Renal cortex interstitium (tissue), 11 donors: Measurements from ENCODE around the gene FMOD. TPM values are rescaled to one million over a fixed set of nuclear protein-coding genes. Genes with fewer than 3 reads are reported as not detected.

Source experiments
- DNase-seq, 11 donors: peaks; one replicate each; pipeline ENCODE4 v3.0.0-alpha.2; 2013; ENCODE audit warnings: low read depth in 9 of 11, low spot score in 4 of 11; ENCODE audit errors: extremely low read depth in 1 of 11
- polyA plus RNA-seq, 3 donors: library from polyadenylated mRNA; unstranded; fragments of 120-200 nt; gene quantifications; one replicate each; pipeline ENCODE4 v1.2.1, GENCODE V29; 2013; ENCODE audit not compliant: insufficient read length in 3 of 3

Gene FMOD
- polyA plus RNA-seq, 3 donors: 40.0 to 49.9 (median 42.4) TPM

GRCh38 chr1:203367057-203367456 is 16.1 kb upstream of the FMOD start:
- no peak for DNase-seq

- no peak for DNase-seq
Measured at GRCh38 chr1:203366476-203366875, 15.6 kb upstream of the FMOD start.

GRCh38 chr1:203364806-203365205 is 13.9 kb upstream of the FMOD start:
- no peak for DNase-seq

- DNase-seq: no peak
Measured at GRCh38 chr1:203364094-203364801, 13.3 kb upstream of the FMOD start.

- DNase-seq: no peak
Measured at GRCh38 chr1:203362720-203363025, 11.8 kb upstream of the FMOD start.

- no peak for DNase-seq
Measured at GRCh38 chr1:203361945-203362719, 11.2 kb upstream of the FMOD start.

- no peak for DNase-seq
Measured at GRCh38 chr1:203360547-203361185, 9.7 kb upstream of the FMOD start.

GRCh38 chr1:203359010-203359571 is 8.2 kb upstream of the FMOD start:
- no peak for DNase-seq

GRCh38 chr1:203354246-203354645 is 3.3 kb upstream of the FMOD start:
- DNase-seq: no peak

GRCh38 chr1:203353486-203353885 is 2.6 kb upstream of the FMOD start:
- DNase-seq: no peak

GRCh38 chr1:203349773-203350524 is 973 bp downstream of the FMOD start:
- DNase-seq: no peak

- DNase-seq: no peak
Measured at GRCh38 chr1:203349166-203349565, 1.8 kb downstream of the FMOD start.

GRCh38 chr1:203346769-203347102 is 4.2 kb downstream of the FMOD start:
- DNase-seq: no peak

GRCh38 chr1:203346060-203346768 is 4.7 kb downstream of the FMOD start:
- DNase-seq: no peak

GRCh38 chr1:203343956-203344754 is 6.8 kb downstream of the FMOD start:
- DNase-seq: no peak

- peak in 1 of 11 donors; percentile 56 for DNase-seq
Measured at GRCh38 chr1:203342192-203342940, 8.6 kb downstream of the FMOD start.

GRCh38 chr1:203340112-203340790 is 10.7 kb downstream of the FMOD start:
- DNase-seq: peak in 8 of 11 donors; percentile 65 to 91 (median 82)
